HG02938 (cell line): ENCODE measurements around the gene PPP6R2.
"Not testable (repeated sequence)": the region's sequence is repeated elsewhere in the genome, so short reads cannot be mapped to it uniquely, and the experiment has no call there.

Experiments
- ATAC-seq: cut with Tn5 transposase; IDR thresholded peaks from one replicate; pipeline ENCODE4 v1.9.1; 2021; ENCODE audit warnings: mild to moderate bottlenecking, moderate library complexity; ENCODE audit not compliant: unreplicated experiment

Gene PPP6R2

GRCh38 chr22:50396751-50397370 lies 53.7 kb downstream of the PPP6R2 start:
- ATAC-seq = no peak

GRCh38 chr22:50397371-50398060 lies 54.4 kb downstream of the PPP6R2 start:
- ATAC-seq = not testable (repeated sequence)

- no peak for ATAC-seq
Measured at GRCh38 chr22:50398831-50399648, 55.9 kb downstream of the PPP6R2 start.

- no peak for ATAC-seq
Measured at GRCh38 chr22:50399751-50400331, 56.7 kb downstream of the PPP6R2 start.

- no peak for ATAC-seq
Measured at GRCh38 chr22:50400406-50400805, 57.3 kb downstream of the PPP6R2 start.

- no peak for ATAC-seq
Measured at GRCh38 chr22:50400931-50401330, 57.8 kb downstream of the PPP6R2 start.

- no peak for ATAC-seq
Measured at GRCh38 chr22:50401907-50402306, 58.8 kb downstream of the PPP6R2 start.

GRCh38 chr22:50403701-50404101 lies 60.6 kb downstream of the PPP6R2 start:
- no peak for ATAC-seq

- no peak for ATAC-seq
Measured at GRCh38 chr22:50406416-50407170, 63.5 kb downstream of the PPP6R2 start.

- ATAC-seq = no peak
Measured at GRCh38 chr22:50408311-50408710, 65.2 kb downstream of the PPP6R2 start.

GRCh38 chr22:50408954-50409353 lies 65.8 kb downstream of the PPP6R2 start:
- ATAC-seq = not testable (repeated sequence)

GRCh38 chr22:50414476-50415248 lies 71.5 kb downstream of the PPP6R2 start:
- ATAC-seq = no peak

GRCh38 chr22:50415426-50415825 lies 72.3 kb downstream of the PPP6R2 start:
- ATAC-seq = no peak

- ATAC-seq = no peak
Measured at GRCh38 chr22:50416996-50417395, 73.9 kb downstream of the PPP6R2 start.

- ATAC-seq = no peak
Measured at GRCh38 chr22:50417411-50418210, 74.5 kb downstream of the PPP6R2 start.

- ATAC-seq = no peak
Measured at GRCh38 chr22:50418624-50419023, 75.5 kb downstream of the PPP6R2 start.

- ATAC-seq = no peak
Measured at GRCh38 chr22:50419116-50419515, 76.0 kb downstream of the PPP6R2 start.

- no peak for ATAC-seq
Measured at GRCh38 chr22:50420015-50420414, 76.9 kb downstream of the PPP6R2 start.

- ATAC-seq = no peak
Measured at GRCh38 chr22:50420581-50420980, 77.5 kb downstream of the PPP6R2 start.
